ENCODE data around the gene ABCB8.

Gene ABCB8

GRCh38 chr7:151028131-151028947 lies at the start of gene ABCB8:
TSS of gene ABCB8 (plus strand) at chr7:151028450. CDS start at chr7:151028516, 66 bp downstream.
- DNase-seq (ENCODE audit: low spot score), result peak; percentile 99

- no peak for DNase-seq (ENCODE audit: low spot score)
These were observed 48.4 kb upstream of the ABCB8 start for GRCh38 chr7:150979713-150980390.

DNA sequence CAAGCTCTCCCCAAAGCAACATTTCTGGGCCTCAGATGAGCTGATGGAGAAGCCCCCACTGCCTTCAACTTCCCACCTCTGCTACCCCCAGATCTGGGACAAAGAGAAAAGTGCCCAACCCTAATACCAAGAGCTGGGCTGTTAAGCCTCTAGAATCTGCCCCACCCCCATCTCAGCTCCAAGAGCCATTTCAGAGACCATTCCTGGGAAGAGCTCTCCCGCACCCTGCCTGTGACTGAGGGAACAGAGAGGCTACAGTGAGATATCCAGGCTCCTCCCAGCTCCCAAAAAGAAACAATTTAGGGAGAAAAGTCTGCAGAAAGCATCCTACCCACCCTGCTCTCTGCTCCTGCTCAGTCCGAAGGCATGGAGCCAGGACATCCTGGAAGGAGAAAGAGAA lies 47.6 kb upstream of the ABCB8 start:
- DNase-seq (ENCODE audit: low spot score), result no peak

GRCh38 chr7:150981644-150982043 lies 46.6 kb upstream of the ABCB8 start:
- no peak for DNase-seq (ENCODE audit: low spot score)

- no peak for DNase-seq (ENCODE audit: low spot score)
These were observed 45.9 kb upstream of the ABCB8 start for GRCh38 chr7:150982351-150982750.

GRCh38 chr7:150983893-150984368 lies 44.3 kb upstream of the ABCB8 start:
- no peak for DNase-seq (ENCODE audit: low spot score)

- peak; percentile 76 for DNase-seq (ENCODE audit: low spot score)
These were observed 42.1 kb upstream of the ABCB8 start for GRCh38 chr7:150986099-150986512.

- no peak for DNase-seq (ENCODE audit: low spot score)
These were observed 41.7 kb upstream of the ABCB8 start for GRCh38 chr7:150986556-150986955.

GRCh38 chr7:150988230-150989226 lies 39.7 kb upstream of the ABCB8 start:
- peak; percentile 89 for DNase-seq (ENCODE audit: low spot score)

- DNase-seq (ENCODE audit: low spot score), result no peak
These were observed 38.8 kb upstream of the ABCB8 start for GRCh38 chr7:150989456-150989855.

DNA sequence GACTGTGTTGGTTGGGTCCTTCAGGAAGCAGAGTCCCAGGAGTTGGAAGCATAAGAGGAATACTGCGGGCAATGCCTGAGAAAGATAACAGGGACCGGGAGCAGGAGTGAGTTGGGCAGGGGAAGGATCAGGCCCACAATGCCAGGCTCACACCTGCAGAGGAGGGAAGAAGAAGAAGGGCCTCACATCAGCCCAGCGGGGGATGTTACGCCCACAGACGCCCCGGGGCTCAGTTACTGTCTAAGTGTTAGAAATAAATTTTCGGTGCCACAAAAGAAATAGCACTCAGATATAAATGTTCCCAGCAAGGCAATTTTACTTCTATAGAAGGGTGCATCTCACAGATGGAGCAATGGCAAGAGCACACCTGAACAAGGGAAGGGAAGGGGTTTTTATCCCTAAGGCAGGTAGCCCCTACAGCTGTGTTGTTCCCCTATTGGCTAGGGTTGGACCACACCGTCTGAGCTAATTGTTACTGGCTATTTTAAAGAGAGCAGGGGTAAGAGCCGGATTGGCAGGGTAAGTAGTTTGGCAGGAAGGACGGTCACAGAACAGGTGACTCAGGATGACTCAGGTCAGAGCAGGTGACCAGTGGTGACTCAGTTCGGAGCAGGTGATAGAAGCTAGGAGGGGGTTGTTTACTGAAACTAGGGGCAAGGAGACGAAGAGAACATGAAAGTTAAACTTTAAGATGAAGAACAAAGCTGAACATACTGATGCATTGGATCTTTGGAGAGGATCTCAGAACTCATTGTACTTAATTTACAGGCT lies 37.6 kb upstream of the ABCB8 start, which contains the start of gene NOS3:
Gene NOS3, plus strand, starts transcription at position 602 of the 771 bp plus-strand sequence. CDS start 2,787 bp downstream, outside the sequence.
- no peak for DNase-seq (ENCODE audit: low spot score)

- no peak for DNase-seq (ENCODE audit: low spot score)
These were observed 36.1 kb upstream of the ABCB8 start for GRCh38 chr7:150992051-150992640.

GRCh38 chr7:150992833-150993302 lies 35.4 kb upstream of the ABCB8 start:
- peak; percentile 87 for DNase-seq (ENCODE audit: low spot score)

DNA sequence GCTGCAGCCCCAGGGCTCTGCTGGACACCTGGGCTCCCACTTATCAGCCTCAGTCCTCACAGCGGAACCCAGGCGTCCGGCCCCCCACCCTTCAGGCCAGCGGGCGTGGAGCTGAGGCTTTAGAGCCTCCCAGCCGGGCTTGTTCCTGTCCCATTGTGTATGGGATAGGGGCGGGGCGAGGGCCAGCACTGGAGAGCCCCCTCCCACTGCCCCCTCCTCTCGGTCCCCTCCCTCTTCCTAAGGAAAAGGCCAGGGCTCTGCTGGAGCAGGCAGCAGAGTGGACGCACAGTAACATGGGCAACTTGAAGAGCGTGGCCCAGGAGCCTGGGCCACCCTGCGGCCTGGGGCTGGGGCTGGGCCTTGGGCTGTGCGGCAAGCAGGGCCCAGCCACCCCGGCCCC lies 34.7 kb upstream of the ABCB8 start:
- DNase-seq (ENCODE audit: low spot score), result peak; percentile 81

GRCh38 chr7:150994141-150994837 lies 34.0 kb upstream of the ABCB8 start:
- DNase-seq (ENCODE audit: low spot score), result no peak

DNA sequence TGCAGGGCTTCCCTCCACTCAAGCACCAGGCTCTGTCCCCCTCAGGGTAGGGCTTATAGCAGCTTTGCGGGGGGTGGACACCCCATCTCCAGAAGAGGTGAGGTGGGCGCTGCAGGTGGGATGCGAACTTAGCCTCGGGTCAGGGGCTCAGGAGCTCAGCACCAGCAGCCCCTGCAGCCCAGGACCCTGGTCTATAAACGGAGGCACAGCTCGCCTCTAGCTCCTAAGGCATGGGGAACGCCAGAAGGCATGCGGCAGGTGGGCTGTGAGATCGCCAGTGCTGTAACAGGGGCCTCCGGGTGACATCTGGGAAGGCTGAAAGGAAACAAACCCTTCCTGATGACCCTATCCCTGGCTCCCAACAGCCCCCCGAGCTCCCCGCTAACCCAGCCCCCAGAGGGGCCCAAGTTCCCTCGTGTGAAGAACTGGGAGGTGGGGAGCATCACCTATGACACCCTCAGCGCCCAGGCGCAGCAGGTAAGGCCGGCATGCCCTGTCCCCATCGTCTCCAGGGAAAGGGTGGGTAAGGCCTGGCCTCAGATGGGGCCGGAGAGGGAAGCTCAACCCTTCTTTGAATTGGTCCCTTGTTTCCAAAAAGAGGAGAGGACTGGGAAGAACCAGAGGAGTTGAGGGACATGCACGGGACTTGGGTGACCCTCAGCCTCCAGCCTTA lies 33.3 kb upstream of the ABCB8 start:
- no peak for DNase-seq (ENCODE audit: low spot score)

DNA sequence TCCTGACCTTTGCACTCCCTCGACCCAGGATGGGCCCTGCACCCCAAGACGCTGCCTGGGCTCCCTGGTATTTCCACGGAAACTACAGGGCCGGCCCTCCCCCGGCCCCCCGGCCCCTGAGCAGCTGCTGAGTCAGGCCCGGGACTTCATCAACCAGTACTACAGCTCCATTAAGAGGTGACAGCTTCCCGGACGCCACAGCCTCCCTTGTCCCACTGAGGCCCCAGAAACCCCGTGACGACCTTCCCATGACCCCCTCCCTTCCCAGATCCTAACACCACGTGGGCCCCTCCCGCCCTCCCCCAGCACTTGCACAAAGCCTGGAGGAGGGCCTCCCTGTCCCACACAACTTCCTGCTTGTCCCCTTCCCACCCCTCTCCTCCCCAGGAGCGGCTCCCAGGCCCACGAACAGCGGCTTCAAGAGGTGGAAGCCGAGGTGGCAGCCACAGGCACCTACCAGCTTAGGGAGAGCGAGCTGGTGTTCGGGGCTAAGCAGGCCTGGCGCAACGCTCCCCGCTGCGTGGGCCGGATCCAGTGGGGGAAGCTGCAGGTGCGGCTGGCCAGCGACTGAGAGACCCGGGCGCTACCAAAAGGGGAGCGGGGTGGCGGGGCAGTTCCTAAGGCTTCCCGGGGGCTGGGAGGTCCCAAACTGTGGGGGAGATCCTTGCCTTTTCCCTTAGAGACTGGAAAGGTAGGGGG lies 31.7 kb upstream of the ABCB8 start:
- DNase-seq (ENCODE audit: low spot score), result no peak

GRCh38 chr7:150997075-150997511 lies 31.2 kb upstream of the ABCB8 start:
- DNase-seq (ENCODE audit: low spot score), result peak; percentile 44

GRCh38 chr7:150997817-150998216 lies 30.4 kb upstream of the ABCB8 start:
- no peak for DNase-seq (ENCODE audit: low spot score)
